ENCODE measurements around the gene EXD3.

DNA sequence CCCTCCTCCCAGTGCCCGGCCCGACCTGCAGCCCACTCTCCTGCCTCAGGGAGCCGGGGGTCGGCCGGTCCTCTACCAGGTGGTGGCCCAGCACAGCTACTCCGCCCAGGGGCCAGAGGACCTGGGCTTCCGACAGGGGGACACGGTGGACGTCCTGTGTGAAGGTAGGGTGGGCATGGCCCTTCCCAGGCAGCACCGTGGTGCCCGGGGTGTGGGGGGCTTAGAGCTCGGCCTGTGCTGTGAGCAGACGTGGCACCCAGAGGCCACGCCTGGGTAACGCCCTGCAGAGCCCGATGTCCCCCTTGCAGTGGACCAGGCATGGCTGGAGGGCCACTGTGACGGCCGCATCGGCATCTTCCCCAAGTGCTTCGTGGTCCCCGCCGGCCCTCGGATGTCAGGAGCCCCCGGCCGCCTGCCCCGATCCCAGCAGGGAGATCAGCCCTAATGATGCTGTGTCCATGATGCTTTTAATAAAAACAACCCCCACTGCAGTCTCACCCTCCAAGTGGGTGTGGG lies 11.0 kb upstream of the EXD3 start:
- TF ChIP-seq CTCF (conservative IDR thresholded peaks at IDR 0.05; ENCODE audit: low read depth, low read length): no peak
- no peak for TF ChIP-seq POLR2A (IDR thresholded peaks at IDR 0.05; ENCODE audit: low read depth, low read length)
- TF ChIP-seq SMC3 (IDR thresholded peaks at IDR 0.05; ENCODE audit: low read depth, low read length): no peak
- no peak for TF ChIP-seq RCOR1 (IDR thresholded peaks at IDR 0.05; ENCODE audit: insufficient replicate concordance, low read length)
- no peak for TF ChIP-seq RAD21 (IDR thresholded peaks at IDR 0.05; ENCODE audit: low read length)
- TF ChIP-seq FOS (IDR thresholded peaks at IDR 0.05; ENCODE audit: low read depth, low read length): no peak

Measured in IMR-90 (cell line).